Frontal cortex (tissue), 4 donors: ENCODE results near the gene WDR1. TPM values are rescaled to one million over a fixed set of nuclear protein-coding genes. Genes with fewer than 3 reads are reported as not detected.
A peak's percentile ranks its signal among the peaks of the same experiment; 100 is the strongest.

ENCODE experiments used
- DNase-seq, 2 donors: peaks; one replicate each; pipeline ENCODE4 v3.0.0; 2012; ENCODE audit warnings: low spot score in 2 of 2
- FAIRE-seq: peaks from 2 replicates; lab custom pipeline; 2012; peaks lifted over from hg19 to GRCh38; lab: Jason Lieb, UNC
- total RNA-seq: library from RNA; depleted of rRNA; stranded (reverse); fragments of >200 nt; gene quantifications from one replicate; pipeline ENCODE4 v1.2.3, GENCODE V29; 2014
- donor health status: control.
- donor health status: control.
- donor health status: control.

The WDR1 gene
- total RNA-seq, 1 donor from 2014 or later: 83.2 TPM

- DNase-seq (no peak), FAIRE-seq (no peak)
Observed at GRCh38 chr4:10115797-10116568, 616 bp downstream of the WDR1 start.

- FAIRE-seq (no peak), DNase-seq (no peak)
Observed at GRCh38 chr4:10115271-10115796, 1.3 kb downstream of the WDR1 start.

- no peak for DNase-seq
- FAIRE-seq: no peak
Observed at GRCh38 chr4:10114607-10115006, 2.0 kb downstream of the WDR1 start.

- no peak for DNase-seq
- no peak for FAIRE-seq
Observed at GRCh38 chr4:10114147-10114546, 2.5 kb downstream of the WDR1 start.

GRCh38 chr4:10113362-10114047 is 3.1 kb downstream of the WDR1 start:
- FAIRE-seq (no peak), DNase-seq (no peak)

- FAIRE-seq (no peak), DNase-seq (no peak)
Observed at GRCh38 chr4:10112658-10113284, 3.8 kb downstream of the WDR1 start.

- DNase-seq (no peak), FAIRE-seq (no peak)
Observed at GRCh38 chr4:10111067-10111801, 5.4 kb downstream of the WDR1 start.

GRCh38 chr4:10109995-10110670 is 6.5 kb downstream of the WDR1 start:
- DNase-seq (no peak), FAIRE-seq (no peak)

GRCh38 chr4:10108818-10109783 is 7.5 kb downstream of the WDR1 start:
- DNase-seq (no peak), FAIRE-seq (no peak)

- no peak for FAIRE-seq
- no peak for DNase-seq
Observed at GRCh38 chr4:10108391-10108790, 8.2 kb downstream of the WDR1 start.

- FAIRE-seq: no peak
Observed at GRCh38 chr4:10107111-10108091, 9.2 kb downstream of the WDR1 start.

GRCh38 chr4:10106421-10107039 is 10.1 kb downstream of the WDR1 start:
- FAIRE-seq: no peak
- peak; percentile 47 to 90 for DNase-seq

More at GRCh38 chr4:10107111-10108091, 9.2 kb downstream of the WDR1 start:
- DNase-seq: no peak

GRCh38 chr4:10105920-10106319 is 10.7 kb downstream of the WDR1 start:
- no peak for DNase-seq
- FAIRE-seq: no peak

- no peak for FAIRE-seq
- no peak for DNase-seq
Observed at GRCh38 chr4:10105421-10105820, 11.2 kb downstream of the WDR1 start.

- DNase-seq (no peak), FAIRE-seq (no peak)
Observed at GRCh38 chr4:10104991-10105276, 11.7 kb downstream of the WDR1 start.

GRCh38 chr4:10104211-10104990 is 12.2 kb downstream of the WDR1 start:
- no peak for FAIRE-seq
- no peak for DNase-seq
